Coronary artery (tissue), 2 donors: ENCODE measurements around the gene FBXL17.

Experiments used
- DNase-seq: peaks from one replicate; pipeline ENCODE4 v3.0.0-alpha.2; 2017; ENCODE audit warnings: low spot score
- H3K27ac ChIP-seq, 2 donors: fragments of 200-600 bp; sonication (generic); one replicate each; pipeline ENCODE4 v1.5.1; 2016 to 2019
- H3K4me3 ChIP-seq: fragments of 200-600 bp; sonication (generic); 2 replicates; pipeline ENCODE4 v1.5.1; 2016; ENCODE audit warnings: mild to moderate bottlenecking, moderate library complexity
- CTCF ChIP-seq: fragments of 200-600 bp; sonication (generic); IDR thresholded peaks from one replicate; pipeline ENCODE4 v1.5.1; 2019; ENCODE audit warnings: antibody characterized with exemption

FBXL17 gene

GRCh38 chr5:107889387-107889786, 492.5 kb downstream of the FBXL17 start:
- no peak for TF ChIP-seq CTCF
- no peak overlapping the region for H3K4me3 ChIP-seq
- no peak for DNase-seq
- no peak overlapping the region for H3K27ac ChIP-seq

- H3K4me3 ChIP-seq: no peak overlapping the region
- DNase-seq: no peak
- no peak overlapping the region for H3K27ac ChIP-seq
- TF ChIP-seq CTCF: no peak
Observed at GRCh38 chr5:107888541-107888940, 493.4 kb downstream of the FBXL17 start.

- Histone ChIP-seq H3K4me3 (no peak overlapping the region), H3K27ac (no peak overlapping the region)
- TF ChIP-seq CTCF: no peak
- DNase-seq: no peak
Observed at GRCh38 chr5:107887166-107887943, 494.5 kb downstream of the FBXL17 start.

GRCh38 chr5:107885601-107886000, 496.3 kb downstream of the FBXL17 start:
- no peak for DNase-seq
- H3K27ac ChIP-seq: no peak overlapping the region
- no peak for TF ChIP-seq CTCF
- no peak overlapping the region for H3K4me3 ChIP-seq

- H3K4me3 ChIP-seq: no peak overlapping the region
- DNase-seq: no peak
- TF ChIP-seq CTCF: no peak
- no peak overlapping the region for H3K27ac ChIP-seq
Observed at GRCh38 chr5:107884871-107885270, 497.0 kb downstream of the FBXL17 start.

- Histone ChIP-seq H3K27ac (no peak overlapping the region), H3K4me3 (no peak overlapping the region)
- DNase-seq: no peak
- no peak for TF ChIP-seq CTCF
Observed at GRCh38 chr5:107878661-107879060, 503.2 kb downstream of the FBXL17 start.

- no peak overlapping the region for H3K4me3 ChIP-seq
- no peak for TF ChIP-seq CTCF
- DNase-seq: no peak
- H3K27ac ChIP-seq: no peak overlapping the region
Observed at GRCh38 chr5:107876906-107877305, 505.0 kb downstream of the FBXL17 start.
